ENCODE results near the gene WBP2.
"Not testable (repeated sequence)": the region's sequence is repeated elsewhere in the genome, so short reads cannot be mapped to it uniquely, and the experiment has no call there.

WBP2 gene

DNA sequence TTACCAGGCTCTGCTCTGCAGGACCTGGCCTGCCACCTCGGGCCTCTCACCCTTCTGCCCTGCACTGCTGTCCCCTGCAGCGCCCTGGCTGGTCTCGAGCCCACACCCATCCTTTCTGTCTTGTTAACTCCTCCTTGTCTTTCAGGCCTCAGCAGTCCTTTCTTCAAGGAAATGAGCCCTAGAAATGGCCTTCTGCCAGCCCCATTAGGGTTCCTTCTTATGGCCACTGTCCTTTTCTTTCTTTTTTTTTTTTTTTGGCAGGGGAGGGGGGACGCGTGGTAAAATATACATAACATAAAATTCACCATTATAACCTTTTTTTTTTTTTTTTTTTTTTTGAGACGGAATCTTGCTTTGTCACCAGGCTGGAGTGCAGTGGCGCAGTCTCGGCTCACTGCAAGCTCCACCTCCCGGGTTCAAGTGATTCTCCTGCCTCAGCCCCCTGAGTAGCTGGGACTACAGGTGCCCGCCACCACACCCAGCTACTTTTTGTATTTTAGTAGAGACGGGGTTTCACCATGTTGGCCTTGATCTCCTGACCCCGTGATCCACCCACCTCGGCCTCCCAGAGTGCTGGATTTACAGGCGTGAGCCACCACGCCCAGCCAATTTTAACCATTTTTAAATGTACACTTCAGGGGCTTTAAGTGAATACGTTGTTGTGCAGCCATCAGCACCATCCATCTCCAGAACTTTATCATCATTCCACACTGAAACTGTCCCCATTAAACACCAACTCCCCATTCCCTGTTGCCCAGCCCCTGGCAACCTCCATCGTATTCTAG lies 10.5 kb upstream of the WBP2 start:
- not testable (repeated sequence) for DNase-seq

DNA sequence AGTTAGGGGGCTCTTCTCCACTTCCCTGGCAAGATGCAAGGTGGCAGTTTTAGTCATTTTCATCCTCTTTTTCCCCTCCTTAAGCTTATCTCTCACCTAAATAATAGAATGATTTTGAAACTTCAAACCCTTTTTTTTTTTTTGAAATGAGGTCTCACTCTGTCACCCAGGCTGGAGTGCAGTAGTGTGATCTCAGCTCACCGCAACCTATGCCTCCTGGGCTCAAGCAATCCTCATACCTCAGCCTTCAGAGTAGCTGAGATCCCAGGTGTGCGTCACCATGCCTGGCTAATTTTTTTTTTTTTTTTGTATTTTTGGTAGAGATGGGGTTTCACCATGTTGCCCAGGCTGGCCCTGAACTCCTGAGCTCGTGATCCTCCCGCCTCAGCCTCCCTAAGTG lies 9.8 kb upstream of the WBP2 start:
- not testable (repeated sequence) for DNase-seq

DNA sequence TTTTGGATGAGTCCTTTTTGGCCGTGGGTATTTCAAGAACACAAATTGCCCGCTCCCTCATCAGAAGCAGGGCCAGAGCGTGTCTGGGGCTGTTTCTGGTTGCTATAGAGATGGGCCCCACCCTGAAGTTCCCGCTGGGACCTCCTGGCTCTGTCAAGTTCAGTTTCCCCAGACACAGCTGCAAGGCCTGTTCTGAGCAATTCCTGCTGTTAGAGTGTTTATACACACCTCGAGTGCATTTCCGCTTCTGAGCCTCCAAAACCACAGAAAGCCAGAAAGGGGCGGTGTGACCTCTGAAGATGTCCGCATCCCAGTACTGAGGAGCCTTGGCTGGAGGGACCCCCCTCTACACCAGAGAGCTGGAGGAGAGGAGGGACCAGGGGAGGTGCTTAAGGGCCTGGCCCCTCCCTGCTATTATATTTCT lies 9.3 kb upstream of the WBP2 start:
- peak; percentile 74 for DNase-seq

DNA sequence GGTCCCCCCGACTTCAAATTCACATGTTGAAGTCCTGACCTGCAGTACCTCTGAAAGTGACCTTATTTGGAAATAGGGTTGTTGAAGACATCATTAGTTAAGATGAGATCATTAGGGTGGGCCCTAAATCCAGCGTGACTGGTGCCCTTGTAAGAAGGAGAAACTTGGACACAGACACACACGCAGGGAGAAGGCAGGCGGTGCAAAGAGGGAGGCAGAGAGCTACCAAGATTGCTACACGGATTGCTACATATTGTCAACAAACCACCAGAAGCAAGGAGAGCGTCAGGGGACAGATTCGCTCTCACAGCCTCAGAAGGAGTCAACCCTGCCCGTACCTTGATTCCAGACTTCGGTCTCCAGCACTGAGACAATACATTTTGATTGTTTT lies 6.8 kb upstream of the WBP2 start:
- no peak for DNase-seq

DNA sequence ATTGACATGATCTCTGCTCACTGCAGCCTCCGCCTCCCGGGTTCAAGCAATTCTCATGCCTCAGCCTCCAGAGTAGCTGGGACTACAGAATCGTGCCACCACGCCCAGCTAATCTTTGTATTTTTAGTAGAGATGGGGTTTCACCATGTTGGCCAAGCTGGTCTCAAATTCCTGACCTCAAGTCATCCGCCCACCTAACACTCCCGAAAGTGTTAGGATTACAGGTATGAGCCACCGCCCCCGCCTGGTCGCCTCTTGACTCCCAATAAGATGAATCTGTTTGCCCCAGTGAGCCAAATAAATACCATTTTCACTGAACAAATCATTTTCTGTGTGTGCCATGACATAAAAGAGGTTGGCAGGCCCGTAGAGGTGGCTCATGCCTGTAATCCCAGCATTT lies 4.2 kb upstream of the WBP2 start:
- DNase-seq: not testable (repeated sequence)

DNA sequence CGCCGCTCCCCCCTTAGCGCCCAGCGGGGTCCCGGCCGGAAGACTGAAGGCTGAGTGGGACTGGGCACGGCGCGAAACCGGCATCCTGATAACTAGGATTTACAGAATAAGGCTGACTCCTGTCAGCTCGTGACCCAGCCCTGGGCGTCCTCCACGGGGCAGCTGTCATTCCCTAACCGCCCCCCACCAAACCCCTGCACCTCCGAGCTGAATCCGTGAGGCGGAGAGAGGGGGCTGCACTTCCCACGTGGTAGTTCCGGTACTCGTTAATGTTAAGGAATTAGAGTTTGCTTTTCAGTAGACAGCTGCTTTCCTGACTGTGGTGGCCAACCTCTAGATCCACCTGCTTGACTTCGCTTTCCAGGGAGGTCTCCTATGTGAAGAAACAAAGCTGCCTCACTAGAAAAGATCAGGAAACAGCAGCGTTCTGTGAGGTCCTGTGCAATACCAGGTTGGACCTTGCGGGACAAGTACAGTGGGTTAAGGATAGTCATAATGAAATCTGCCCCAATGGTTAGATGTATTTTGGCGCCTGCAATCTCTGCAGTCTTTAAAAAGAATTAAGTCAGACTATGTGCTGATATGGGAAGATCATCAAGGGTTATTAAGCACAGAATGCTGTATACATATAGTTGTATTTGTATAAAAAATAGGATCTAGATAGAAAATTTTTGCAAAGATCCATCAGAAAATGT lies 1.1 kb upstream of the WBP2 start:
- DNase-seq: no peak

DNA sequence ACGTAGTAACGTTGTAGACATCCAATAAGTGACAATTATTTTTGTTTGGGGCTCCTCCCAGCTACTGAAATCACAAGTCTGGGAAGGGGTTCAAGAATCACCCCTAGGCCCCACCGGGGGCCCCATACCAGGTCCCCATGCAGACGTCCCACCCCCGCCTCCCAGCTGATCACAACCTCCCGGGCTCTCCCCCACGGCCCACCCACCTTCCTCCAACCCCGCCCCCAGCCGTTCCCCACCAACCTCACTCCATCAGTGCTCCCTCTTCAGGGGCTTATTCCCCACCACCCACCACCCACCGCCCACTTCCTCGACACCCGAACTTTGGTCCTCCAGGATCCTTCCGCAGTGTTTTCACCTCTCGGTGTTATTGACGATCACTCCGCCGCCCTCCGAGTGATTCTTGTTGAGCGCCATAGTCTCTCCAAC lies 240 bp downstream of the WBP2 start:
- DNase-seq: no peak

DNA sequence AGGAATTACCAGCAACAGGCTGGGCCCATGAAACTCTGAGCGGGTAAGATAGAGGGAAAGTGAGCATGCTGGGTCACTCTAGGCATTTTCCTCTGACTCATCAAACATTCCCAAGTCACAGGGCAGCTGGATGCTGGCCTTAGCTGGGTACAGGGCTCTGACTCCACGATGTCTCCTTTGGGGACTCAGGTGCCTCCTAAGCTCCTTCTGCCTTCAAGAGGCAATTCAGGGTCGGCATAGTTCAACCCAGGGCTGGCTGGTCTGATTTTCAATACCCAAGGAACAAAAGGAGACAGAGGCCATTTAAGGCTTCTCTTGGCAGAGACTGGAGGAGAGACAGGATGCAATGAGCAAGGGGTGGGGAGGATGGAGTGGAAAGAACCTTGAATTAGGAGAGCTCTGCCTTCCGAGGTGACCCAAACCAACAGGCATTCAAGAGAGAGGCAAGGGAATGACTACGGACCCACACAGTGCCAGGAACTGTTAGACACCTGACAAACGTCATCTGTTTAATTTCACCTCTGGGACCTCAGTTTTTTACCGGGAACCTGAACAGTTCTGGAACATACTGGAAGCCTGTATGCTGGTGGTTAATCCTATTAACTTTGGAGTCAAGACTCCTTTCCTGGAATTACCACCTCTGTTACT lies 910 bp downstream of the WBP2 start:
- DNase-seq: no peak

DNA sequence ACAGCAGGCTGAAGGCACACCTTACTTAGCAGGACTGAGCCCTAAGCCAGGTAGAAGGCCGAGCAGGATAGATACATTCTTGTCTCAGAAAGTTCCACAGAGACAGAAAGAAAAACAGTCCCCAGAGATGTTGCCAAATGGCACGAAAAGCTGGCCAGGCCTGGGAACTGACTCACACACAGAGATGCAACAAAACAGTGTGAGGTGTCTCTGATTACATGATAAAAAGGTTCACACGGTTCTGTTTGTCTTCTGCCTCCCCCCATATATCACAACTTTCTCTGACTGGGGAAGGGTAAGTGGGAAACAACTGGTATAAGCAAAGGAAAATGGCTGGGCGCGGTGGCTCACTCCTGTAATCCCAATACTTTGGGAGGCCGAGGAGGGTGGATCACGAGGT lies 1.7 kb downstream of the WBP2 start:
- no peak for DNase-seq

DNA sequence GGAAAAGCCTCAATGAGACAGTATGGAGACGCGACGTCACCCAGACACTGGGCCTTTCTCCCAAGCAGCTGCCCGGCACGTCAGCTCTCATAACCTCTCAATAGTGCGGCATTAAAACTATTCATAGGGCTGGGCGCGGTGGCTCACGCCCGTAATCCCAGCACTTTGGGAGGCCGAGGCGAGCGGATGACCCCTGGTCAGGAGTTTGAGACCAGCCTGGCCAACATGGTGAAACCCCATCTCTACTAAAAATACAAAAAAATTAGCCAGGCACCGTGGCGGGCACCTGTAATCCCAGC lies 3.5 kb downstream of the WBP2 start:
- DNase-seq: not testable (repeated sequence)

DNA sequence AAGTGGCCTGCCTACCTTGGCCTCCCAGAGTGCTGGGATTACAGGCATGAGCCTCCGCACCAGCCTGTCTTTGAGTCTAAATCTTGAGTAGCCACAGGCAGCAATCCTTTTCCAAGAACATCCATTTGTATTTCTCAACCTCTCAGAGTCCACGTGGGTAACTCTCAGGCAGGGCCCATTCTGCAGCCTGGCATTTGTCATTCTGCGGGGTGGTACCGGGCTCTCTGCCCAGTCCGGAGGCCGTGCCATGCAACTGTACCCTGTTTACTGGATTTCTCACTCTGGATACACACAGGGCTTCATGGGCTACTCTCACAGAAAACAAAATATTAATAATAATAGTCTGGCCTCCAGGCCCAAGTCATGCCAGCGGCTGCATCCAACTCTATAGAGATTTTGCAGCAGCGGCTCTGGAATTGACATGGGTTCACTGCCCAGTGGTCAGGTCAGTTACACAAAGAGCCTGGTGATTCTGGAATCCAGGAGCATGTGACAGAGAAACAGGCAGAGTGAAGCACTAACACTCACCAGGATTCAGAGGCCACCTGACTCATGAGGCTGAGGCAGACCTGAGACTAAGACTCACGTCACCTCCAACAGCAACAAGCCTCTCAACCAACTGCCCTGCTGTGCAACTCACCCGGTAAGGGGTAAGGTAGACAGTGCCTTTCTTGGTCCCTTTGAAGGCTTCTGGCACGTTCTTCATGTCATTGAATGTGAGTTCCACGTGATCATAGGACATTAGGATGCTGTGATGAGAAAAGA lies 4.0 kb downstream of the WBP2 start:
- no peak for DNase-seq

DNA sequence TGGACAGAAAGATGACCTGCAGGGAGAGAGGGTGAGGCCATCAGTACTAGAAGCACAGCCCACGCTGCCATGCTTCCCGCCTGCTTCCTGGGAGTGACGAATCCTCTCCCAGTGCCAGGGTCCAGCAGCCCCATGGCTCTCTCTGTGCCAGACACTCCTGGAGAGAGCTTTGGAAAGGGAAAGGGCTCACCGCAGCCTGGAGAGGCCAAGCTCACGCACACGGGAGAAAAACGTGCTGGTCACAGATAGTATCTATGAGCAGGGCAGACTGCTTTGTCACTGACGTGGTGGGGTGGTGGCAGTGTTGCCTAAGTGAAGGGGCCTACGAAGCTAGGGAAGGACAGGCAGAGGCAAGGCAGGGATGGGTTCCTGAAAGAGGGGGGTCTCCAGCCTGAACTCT lies 5.4 kb downstream of the WBP2 start:
- DNase-seq: peak; percentile 58

DNA sequence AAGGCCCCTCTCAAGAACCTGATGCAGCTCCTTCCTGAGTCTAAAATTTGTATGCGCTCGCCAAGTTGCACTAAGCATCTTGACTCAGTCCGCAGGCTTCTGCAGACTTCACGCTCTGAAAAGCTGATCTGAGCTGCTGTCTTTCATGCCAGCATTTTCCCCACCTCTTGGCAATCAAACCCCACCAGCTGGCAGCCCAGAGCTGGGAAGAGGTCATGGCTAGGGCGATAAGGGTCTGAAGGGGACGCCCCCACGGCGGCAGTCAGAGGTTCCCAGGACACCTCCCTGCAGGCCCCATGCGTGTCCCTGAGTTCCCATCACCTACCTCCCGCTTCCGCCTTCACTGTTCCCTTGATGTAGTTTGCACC lies 5.9 kb downstream of the WBP2 start:
- no peak for DNase-seq

DNA sequence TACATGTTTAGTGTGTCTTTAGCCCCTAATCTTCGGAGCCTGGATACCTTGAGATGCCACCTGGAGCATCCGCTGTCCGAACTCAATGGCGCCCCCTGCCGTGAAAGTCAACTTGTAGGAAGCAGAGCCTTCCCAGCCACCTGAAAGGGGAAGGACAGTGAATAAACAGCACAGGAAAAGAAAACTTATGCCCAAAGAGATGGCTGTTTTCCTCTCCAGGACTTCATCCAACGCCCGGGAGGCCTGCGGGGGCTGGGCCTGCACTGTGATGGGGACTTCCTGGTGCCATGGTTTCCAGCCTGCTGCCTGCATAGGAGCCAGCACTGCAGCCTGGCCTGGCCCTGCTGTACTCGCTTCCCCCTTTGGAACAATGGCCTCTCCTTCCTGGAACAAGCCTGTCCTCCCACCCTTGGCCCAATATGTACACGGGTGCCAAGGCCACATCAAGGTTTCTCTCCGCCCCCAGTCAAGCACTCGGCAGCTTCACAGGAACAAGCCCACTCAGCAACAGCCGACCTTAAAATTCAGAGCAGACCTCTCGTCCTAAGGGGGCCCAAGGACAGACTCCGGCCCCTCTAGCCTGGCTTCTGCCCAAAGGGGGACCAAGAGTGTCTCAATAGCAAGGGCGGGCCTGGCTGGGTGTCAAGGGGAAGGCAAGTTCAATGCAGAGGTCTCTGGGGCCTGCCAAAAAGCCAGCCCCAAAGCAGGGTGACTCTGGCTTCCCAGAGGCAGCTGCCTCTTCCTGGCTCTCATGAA lies 6.4 kb downstream of the WBP2 start:
- DNase-seq: peak; percentile 93

DNA sequence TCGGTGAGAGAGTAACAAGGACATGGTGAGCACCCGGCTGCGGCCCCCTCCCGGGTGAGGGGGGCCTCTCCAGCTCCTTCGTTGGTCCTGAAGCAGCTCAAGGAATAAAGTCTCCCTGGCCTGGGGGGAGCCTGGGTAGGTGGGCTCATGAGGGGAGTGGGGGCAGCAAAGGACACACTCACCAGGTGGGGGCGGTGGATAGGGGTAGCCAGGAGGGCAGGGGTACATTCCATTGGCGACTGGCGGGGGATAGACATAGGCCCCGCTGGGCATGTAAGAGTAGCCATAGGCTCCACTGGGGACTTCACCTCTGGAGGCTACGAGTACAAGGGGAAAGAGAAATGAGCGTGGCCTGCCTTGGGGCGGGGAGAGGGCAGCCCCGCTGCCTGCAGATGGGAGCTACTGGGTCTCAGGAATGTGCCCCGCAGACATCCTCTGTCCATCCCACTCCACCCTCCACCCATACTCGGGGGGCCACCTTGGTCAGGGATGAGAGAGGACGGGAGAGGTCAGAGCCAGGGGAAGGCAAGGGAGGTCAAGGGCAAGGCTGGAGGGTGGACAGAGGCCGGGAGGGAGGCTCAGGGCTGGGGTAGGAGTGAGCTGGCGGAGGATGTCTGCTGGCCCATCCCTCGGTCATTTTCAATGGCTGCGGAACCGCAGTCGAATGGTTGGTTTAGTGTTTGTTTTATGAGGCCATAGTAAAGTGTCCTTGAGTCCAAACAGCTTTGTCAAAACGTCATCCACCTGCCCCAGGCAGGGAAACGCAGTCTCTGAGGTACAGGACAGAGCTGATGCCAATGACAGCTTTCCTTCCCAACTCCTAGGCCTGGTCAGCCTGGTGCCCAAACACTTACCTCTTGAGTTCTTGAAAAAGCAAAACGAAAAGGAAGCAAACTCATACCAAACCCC lies 7.3 kb downstream of the WBP2 start:
- DNase-seq: no peak

DNA sequence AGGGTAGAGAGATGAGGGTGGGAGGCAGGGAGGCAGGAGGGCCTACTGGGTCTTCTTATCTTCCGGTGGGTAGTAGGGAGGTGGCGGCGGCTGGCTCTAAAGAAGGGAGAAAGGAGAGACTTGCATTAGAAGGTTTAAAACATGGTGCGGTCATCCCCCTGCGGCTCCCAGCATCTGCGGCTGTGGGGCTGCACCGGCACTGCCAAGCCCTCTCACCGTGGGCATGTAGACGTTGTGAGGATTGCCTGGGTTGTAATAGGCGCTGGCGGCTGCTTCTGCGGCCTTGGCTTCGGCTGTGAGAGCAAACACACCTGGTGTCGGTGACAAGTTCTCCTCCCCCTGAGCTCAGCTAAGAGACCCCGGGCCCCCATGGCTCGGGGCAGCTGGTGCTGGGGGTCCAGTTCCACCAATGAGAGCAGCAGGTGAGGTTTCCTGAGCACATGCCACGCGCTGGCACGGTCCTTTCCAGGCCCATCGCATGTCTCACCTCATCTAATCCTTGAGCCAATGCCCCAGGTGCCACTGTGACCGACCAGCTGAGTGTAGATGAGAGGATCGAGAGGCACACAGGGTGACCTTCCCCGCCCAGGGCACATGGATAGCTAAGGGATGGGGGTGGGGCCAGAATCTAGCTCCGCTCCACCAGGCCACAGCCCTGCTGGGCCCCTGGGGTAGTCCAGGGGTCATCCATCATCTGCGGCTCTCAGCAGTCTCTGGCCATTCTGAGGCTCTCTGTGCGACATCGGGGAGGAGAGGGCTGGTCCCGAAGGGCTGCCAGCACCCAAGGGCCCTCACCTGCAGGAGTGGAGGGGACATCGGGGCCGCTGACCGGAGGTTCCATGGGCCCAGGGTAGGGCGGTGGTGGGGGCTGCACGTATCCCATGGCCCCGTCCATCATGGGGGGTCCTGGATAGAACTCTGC lies 8.2 kb downstream of the WBP2 start:
- no peak for DNase-seq

DNA sequence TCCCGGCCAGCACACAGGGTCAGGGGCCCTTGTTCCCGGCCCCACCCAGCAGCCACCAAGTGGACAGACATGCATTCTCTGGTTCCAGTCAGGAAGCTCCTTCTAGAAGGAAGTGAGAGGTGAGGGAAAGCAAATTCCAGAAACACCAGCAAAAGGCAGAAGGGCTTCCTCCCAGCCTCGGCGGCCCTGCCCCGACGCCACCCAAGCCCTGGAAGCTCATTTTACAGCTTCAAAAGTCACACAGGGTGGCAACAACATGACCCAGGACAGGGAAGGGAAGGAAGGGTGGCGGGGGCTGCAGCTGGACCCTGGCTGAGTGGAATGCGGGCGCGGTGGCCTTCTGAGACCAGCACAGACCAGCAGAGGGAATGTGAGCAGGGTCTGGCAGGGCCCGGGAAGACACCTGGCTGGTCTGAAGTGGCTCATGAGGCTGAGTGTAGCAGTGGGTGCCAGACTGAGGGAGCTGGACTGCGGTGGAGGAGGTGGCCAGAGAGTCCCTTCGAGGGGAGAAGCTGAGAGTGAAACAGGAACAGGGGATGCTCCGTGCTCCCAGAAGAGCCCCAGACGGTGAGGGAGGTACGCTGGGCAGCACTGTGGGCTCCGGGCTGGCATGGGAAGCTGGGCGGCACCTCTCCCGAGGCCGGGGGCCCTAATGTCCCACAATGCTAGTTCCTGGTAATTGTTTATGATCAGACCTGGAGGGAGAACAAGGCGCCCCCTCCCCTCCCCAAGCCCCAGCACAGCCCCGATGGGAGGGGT lies 9.0 kb downstream of the WBP2 start:
- DNase-seq: no peak

DNA sequence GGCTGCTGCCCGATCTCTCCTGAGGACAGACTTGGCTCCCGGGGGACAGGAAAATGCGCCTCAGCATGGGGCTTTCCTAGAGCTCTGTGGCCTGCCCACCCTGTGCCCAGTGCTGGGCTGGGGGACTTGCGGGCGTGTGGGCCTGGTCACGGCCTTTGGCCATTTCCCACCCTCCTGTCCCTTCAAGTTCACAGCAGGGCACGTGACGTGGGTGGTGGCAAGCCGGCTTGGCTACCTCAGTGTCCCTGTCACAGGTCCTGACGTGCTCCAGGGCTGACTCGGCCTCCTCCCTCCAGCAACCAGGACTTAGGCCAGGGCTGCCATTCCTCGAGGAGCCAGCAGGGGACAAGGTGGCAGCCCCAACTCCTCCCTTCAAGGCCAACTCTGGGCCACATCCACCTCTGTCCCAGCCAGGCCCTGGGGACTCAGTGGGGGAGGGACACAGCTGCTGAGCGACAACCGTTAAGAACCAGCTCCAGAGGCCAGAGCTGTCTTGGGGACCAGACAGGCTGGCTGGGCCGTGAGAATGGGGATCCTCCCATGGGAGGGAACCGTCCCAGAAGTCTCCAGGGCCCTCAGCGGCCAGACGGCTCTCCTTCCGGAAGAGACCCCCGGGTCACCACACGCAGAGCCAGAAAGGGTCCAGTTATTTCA lies 9.9 kb downstream of the WBP2 start:
- peak; percentile 84 for DNase-seq

DNA sequence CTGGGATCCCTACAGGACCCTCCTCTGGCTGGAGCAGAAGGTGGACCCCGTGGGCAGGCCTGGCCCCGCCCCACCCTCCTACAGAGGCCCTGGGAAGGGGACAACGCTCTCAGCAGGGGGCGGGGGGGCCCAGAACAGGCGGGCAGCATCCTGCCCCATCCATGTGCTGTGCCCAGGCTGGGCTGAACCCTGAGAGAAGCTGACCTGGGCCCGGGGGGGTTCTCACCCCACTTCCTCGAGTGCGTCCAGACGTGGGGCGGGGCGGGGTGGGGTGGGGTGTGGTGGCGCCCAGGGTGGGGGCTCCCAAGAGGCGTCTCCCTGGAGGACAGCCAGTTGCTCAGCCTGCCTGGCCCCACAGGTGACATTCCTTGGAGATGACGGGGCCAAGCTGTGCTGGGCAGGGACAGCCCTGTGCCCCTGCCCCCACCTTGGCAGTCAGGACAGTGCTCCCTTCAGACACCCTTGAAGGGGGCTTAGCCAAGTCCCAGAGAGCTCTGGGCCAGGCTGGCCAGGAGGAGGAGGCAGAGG lies 10.5 kb downstream of the WBP2 start:
- DNase-seq: no peak
